AG04449 (cell line): ENCODE data around the gene ZNF628.
A peak's percentile ranks its signal among the peaks of the same experiment; 100 is the strongest.

Experiments
- CTCF ChIA-PET: fragments of 350-600 bp; formaldehyde crosslinking; extraction: SDS; loops from one replicate; lab custom pipeline; 2021; ENCODE audit warnings: antibody characterized with exemption; lab: Yijun Ruan, JAX
- POLR2A ChIA-PET: fragments of 400-600, 350-600 bp; formaldehyde crosslinking; extraction: SDS; loops from one replicate; lab custom pipeline; 2020; ENCODE audit warnings: antibody characterized with exemption, inconsistent platforms; lab: Yijun Ruan, JAX
- DNase-seq: peaks from one replicate; pipeline ENCODE4 v3.0.0-alpha.2; 2010; ENCODE audit warnings: low read depth, low spot score
- H3K4me3 ChIP-seq: 2 replicates; pipeline ENCODE4 v1.5.1; 2011; ENCODE audit warnings: low read depth, mild to moderate bottlenecking, control low read depth, low read length
- TF ChIP-seq, protein P1 (sequence below): IDR thresholded peaks from one replicate; pipeline ENCODE4 v1.5.1; 2011; ENCODE audit warnings: mild to moderate bottlenecking, moderate library complexity, low read length, control low read depth, inconsistent platforms; ENCODE audit not compliant: insufficient read depth; ENCODE audit errors: missing control alignments

Gene ZNF628

GRCh38 chr19:55481148-55481793 is 4.9 kb downstream of the ZNF628 start:
- POLR2A ChIA-PET = no interaction called here
- CTCF ChIA-PET = interaction anchor here (1.3 kb wide), 1 partner anchor 23 kb away, joined by 6 read pairs; no protein-coding TSS in a partner anchor
- H3K4me3 ChIP-seq = no peak overlapping the region
- DNase-seq = no peak
- TF ChIP-seq, protein P1, sequence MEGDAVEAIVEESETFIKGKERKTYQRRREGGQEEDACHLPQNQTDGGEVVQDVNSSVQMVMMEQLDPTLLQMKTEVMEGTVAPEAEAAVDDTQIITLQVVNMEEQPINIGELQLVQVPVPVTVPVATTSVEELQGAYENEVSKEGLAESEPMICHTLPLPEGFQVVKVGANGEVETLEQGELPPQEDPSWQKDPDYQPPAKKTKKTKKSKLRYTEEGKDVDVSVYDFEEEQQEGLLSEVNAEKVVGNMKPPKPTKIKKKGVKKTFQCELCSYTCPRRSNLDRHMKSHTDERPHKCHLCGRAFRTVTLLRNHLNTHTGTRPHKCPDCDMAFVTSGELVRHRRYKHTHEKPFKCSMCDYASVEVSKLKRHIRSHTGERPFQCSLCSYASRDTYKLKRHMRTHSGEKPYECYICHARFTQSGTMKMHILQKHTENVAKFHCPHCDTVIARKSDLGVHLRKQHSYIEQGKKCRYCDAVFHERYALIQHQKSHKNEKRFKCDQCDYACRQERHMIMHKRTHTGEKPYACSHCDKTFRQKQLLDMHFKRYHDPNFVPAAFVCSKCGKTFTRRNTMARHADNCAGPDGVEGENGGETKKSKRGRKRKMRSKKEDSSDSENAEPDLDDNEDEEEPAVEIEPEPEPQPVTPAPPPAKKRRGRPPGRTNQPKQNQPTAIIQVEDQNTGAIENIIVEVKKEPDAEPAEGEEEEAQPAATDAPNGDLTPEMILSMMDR = no peak

- no peak overlapping the region for H3K4me3 ChIP-seq
- POLR2A ChIA-PET = no interaction called here
- no peak for DNase-seq
- CTCF ChIA-PET = interaction anchor here (1.3 kb wide), 1 partner anchor 23 kb away, joined by 6 read pairs; no protein-coding TSS in a partner anchor
- TF ChIP-seq, protein P1 = no peak
Observed at GRCh38 chr19:55481794-55482155, 5.4 kb downstream of the ZNF628 start.

DNA sequence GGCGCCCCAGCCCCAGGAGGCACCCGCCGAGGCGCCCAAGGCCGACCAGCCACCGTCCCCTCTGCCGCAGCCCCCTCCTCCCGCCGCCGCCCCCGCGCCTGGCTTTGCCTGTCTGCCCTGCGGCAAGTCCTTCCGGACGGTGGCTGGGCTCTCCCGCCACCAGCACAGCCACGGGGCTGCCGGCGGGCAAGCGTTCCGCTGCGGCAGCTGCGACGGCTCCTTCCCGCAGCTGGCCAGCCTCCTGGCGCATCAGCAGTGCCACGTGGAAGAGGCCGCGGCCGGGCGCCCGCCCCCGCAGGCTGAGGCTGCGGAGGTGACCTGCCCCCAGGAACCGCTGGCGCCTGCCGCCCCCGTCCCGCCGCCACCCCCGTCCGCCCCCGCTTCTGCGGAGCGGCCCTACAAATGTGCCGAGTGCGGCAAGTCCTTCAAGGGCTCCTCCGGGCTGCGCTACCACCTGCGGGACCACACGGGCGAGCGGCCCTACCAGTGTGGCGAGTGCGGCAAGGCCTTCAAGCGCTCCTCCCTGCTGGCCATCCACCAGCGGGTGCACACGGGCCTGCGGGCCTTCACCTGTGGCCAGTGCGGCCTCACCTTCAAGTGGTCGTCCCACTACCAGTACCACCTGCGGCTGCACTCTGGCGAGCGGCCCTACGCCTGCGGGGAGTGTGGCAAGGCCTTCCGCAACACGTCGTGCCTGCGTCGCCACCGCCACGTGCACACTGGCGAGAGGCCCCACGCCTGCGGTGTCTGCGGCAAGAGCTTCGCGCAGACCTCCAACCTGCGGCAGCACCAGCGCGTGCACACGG is 5.9 kb downstream of the ZNF628 start:
- POLR2A ChIA-PET = no interaction called here
- no peak overlapping the region for H3K4me3 ChIP-seq
- CTCF ChIA-PET = interaction anchor here (1.3 to 17.6 kb wide), 2 partner anchors 15 to 22 kb away, joined by 6 to 173 read pairs; no protein-coding TSS in a partner anchor
- TF ChIP-seq, protein P1 = no peak
- no peak for DNase-seq

- TF ChIP-seq, protein P1 = no peak
- H3K4me3 ChIP-seq = no peak overlapping the region
- DNase-seq = no peak
- CTCF ChIA-PET = interaction anchor here (13.7 to 17.6 kb wide), 2 partner anchors 16 to 21 kb away, joined by 163 to 173 read pairs; no protein-coding TSS in a partner anchor
- POLR2A ChIA-PET = no interaction called here
Observed at GRCh38 chr19:55482967-55483705, 6.7 kb downstream of the ZNF628 start.

DNA sequence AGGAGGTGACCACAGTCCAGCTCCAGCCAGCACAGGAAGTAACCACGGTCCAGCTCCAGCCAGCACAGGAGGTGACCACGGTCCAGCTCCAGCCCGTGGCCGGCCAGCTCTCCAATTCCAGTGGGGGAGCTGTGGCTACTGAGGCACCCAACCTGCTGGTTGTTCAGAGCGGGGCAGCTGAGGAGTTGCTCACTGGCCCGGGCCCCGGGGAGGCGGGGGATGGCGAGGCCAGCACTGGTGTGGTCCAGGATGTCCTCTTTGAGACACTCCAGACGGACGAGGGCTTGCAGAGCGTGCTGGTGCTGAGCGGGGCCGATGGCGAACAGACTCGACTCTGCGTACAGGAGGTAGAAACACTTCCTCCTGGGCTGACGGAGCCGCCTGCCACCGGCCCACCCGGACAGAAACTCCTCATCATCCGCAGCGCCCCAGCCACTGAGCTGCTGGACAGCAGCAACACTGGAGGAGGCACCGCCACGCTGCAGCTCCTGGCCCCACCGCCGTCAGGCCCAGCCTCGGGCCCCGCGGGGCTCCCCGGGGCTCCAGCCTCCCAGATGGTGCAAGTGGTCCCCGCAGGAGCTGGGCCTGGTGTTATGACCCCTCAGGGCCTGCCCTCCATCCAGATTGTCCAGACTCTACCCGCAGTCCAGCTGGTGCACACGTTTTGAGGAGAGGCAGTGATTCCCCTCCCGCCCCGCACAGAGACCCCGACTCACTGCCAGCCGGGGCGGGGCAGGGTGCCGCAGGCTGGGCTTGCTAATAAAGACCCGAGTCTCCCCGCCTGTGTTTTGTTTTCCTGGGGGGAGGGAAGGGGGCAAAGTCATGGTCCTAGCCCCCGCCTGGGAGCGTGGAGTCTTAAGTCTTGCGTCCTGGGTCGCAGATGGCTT is 7.5 kb downstream of the ZNF628 start:
- TF ChIP-seq, protein P1 = no peak
- ChIA-PET POLR2A (interaction anchor here (1.4 to 5.2 kb wide), 2 partner anchors 6 to 77 kb away, joined by 6 to 44 read pairs; partner anchors contain the start of genes UBE2S and ZNF628), CTCF (interaction anchor here (13.7 to 17.6 kb wide), 2 partner anchors 16 to 20 kb away, joined by 163 to 173 read pairs; no protein-coding TSS in a partner anchor)
- no peak for DNase-seq
- H3K4me3 ChIP-seq = peak overlapping the region; percentile 76
